ENCODE data around the gene HYOU1.
"Not testable (repeated sequence)": the region's sequence is repeated elsewhere in the genome, so short reads cannot be mapped to it uniquely, and the experiment has no call there.

The HYOU1 gene, protein sequence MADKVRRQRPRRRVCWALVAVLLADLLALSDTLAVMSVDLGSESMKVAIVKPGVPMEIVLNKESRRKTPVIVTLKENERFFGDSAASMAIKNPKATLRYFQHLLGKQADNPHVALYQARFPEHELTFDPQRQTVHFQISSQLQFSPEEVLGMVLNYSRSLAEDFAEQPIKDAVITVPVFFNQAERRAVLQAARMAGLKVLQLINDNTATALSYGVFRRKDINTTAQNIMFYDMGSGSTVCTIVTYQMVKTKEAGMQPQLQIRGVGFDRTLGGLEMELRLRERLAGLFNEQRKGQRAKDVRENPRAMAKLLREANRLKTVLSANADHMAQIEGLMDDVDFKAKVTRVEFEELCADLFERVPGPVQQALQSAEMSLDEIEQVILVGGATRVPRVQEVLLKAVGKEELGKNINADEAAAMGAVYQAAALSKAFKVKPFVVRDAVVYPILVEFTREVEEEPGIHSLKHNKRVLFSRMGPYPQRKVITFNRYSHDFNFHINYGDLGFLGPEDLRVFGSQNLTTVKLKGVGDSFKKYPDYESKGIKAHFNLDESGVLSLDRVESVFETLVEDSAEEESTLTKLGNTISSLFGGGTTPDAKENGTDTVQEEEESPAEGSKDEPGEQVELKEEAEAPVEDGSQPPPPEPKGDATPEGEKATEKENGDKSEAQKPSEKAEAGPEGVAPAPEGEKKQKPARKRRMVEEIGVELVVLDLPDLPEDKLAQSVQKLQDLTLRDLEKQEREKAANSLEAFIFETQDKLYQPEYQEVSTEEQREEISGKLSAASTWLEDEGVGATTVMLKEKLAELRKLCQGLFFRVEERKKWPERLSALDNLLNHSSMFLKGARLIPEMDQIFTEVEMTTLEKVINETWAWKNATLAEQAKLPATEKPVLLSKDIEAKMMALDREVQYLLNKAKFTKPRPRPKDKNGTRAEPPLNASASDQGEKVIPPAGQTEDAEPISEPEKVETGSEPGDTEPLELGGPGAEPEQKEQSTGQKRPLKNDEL

DNA sequence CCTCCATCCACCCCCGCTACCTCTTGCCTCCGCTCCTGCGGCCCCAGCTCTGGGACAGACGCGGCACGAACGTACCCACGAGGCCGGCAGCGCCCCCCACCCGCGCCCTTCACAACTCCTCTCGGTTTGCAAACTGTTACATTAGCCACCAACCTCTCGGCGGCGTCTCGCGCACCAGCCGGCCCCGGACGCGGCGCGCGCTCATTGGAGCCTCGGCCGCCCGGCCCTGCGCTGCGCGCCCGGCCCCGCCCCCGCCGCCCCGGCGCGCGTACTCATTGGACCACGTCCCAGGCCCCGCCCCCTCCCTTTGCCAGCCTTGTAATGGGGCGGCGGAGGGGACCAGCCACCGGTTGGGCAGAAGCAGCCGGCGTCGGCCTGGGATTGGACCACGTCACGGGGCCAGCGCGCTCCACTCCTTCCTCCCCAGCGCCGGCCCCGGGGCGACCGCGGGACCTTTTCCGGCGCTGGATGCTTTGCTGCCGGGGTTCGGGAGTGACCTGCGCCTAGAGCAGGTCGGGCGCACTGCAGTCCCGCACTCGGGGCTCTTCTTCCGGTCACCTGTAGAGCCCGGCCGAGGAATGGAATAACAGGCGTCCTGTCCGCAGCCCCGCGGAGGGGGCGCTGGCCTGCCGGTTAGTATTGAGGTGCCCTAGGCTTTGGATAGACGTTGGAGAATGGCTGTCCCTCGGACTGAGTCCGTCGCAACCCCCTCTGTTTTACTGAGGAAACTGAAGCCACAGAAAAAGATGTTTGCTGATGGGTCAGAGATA, at the start of gene HYOU1:
Gene HYOU1, minus strand, starts transcription at position 206 of the 770 bp plus-strand sequence. CDS start 1,045 bp downstream, outside the sequence.
- DNase-seq (ENCODE audit: low spot score): peak; percentile 98

DNA sequence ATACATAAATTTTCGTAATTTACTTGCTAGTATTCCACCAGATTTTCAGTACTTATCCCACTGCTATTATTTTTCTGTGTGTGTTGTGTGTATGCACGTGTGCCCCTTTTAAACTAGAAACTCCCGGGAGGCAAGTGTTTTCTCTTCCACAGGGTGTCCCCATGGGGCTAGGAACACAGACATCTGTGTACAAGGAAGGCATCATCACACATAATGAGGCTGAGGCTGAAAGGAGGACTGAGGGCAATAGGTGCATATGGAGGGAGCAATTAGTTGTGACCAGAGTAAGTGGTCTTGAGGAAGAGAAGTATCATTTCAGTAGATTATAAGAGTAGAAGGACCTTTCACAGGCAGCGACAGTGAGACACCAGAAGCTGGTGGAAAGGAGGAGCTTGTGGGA, 46.8 kb upstream of the HYOU1 start:
- DNase-seq (ENCODE audit: low spot score): no peak

DNA sequence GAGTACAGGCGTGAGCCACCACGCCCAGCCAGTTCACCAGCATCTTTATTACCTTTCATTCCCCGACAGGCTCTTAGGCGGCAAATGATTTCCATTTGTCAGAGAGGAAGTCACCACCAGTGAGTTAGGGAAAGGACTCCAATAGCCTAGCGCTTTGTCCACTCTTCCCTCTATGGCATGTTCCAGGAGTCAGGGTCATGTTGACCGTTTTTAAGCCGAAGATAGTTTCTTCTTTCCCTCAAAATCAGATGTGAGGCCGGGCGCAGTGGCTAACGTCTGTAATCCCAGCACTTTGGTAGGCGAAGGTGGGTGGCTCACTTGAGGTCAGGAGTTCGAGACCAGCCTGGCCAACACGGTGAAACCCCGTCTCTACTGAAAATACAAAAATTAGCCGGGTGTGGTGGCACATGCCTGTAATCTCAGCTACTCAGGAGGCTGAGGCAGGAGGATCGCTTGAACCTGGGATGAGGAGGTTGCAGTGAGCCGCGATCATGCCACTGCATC, 46.2 kb upstream of the HYOU1 start:
- not testable (repeated sequence) for DNase-seq (ENCODE audit: low spot score)

DNA sequence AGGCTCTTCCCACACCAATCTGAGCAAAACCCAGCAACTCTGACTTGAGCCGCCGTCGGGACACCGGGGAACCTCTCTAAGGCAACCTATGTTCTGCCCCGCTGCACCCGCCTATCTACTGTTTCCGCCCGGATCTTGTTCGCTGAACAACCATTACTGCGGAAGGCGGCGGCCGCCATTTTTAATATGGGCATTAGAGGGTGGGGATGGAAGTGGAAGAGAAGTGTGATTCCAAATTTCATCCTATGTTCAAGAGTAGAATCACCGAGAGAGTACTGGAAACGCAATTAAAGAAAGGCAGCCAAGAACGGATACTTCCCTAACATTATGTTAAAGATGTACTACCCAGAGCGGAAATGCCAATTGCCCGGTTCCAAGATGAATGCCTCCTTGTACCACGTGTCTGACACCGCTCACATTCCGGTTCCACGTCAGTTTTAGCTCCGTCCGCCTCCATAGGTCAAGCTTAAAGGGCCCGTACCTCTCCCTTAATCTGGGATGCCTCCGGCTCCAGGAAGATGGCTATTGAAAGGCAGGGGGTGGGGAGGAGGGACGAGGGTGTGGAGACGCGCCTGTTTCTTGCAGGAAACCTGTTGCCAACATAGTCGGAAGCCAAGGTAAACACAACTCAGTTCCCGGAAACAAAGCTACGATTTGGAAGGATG, 44.9 kb upstream of the HYOU1 start, which contains the start of gene DPAGT1:
Gene DPAGT1, minus strand, starts transcription at position 95 of the 665 bp plus-strand sequence. CDS start 198 bp downstream, outside the sequence.
- peak; percentile 87 for DNase-seq (ENCODE audit: low spot score)

DNA sequence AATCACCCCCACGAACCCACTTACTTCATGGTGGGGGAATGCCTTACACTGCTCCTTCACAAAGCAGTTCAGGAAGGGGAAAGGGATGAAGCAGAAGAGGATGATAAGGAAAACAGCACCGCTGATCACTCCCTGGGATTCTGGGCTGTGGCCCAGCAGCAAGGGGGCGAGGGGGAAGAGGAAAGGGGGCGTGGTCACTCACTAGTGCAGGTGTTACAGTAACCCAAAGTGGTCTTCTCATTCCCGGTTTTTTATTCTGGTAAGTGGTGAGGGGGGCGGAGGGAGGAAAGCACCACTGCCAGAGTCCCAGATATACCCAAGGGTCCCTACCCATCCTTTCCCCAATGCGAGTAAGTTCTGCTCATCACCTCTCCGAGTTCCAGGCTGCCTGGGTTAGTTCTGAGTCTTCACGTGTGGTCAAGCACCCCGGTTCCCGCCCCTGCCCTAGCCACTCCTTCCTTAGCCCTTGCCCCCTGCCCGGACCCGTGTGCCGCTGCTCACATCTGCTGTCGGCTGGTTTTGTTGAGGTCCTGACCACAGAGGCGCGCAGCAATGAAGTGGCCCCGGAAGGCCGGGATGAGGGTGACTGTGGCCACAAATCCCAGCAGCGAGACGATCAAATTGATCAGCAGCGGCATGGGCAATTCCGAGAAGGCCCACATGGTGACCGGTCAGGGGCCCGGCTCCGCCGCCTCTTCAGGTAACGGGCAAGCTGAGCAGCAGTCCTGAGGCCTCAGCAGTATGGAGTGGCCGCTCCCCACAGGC, 44.2 kb upstream of the HYOU1 start:
- no peak for DNase-seq (ENCODE audit: low spot score)

DNA sequence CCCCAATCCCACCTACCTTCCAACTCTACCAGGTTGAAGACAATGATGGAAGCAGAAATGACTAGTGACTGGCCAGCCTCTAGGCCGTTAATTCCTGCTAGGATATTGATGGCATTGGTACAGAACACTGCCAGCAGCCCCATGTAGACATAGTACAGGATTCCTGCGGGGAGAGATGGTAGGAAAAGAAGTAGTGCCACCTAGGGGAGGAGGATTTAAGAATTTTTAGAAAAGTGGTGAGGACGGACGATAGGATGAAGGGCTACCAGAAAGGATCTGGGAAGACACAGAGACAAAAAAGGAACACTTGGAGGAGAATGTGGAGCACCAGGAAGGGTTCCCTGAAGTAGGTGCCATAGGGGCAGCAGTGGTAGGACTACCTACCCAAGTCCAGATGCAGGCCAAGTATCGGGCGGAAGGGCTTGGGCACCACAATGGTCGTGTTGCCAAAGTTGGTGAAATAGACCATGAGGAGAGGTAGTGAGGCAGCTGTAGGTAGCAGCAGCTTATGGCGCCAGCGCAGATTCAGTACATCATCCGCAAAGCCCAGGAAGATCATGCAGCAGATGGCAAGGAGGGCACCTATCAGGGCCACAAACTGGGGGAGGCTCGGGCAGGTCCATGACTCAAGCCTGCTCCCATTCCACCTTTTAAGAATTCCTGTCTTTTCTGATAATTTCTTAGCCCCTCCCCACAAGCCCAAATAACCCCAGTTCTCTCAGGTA, 43.4 kb upstream of the HYOU1 start:
- DNase-seq (ENCODE audit: low spot score): no peak

DNA sequence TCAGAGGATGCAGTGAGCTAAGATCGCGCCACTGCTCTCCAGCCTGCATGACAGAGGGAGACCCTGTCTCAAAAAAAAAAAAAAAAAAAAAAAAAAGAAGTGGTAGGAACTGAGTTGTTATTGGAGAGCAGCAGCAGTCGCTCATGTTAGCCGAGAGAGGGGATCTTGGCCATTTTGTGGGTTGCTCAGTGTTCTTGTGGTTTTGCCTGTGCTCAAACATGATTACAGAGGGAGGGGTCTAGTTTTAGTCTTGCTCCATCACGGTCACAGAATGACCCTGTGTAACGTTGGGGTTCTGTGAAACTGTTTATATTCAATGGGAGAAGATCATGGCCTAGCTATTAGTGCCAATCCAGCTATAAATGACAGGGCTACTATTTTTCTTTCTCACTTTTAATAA, 42.7 kb upstream of the HYOU1 start:
- no peak for DNase-seq (ENCODE audit: low spot score)

DNA sequence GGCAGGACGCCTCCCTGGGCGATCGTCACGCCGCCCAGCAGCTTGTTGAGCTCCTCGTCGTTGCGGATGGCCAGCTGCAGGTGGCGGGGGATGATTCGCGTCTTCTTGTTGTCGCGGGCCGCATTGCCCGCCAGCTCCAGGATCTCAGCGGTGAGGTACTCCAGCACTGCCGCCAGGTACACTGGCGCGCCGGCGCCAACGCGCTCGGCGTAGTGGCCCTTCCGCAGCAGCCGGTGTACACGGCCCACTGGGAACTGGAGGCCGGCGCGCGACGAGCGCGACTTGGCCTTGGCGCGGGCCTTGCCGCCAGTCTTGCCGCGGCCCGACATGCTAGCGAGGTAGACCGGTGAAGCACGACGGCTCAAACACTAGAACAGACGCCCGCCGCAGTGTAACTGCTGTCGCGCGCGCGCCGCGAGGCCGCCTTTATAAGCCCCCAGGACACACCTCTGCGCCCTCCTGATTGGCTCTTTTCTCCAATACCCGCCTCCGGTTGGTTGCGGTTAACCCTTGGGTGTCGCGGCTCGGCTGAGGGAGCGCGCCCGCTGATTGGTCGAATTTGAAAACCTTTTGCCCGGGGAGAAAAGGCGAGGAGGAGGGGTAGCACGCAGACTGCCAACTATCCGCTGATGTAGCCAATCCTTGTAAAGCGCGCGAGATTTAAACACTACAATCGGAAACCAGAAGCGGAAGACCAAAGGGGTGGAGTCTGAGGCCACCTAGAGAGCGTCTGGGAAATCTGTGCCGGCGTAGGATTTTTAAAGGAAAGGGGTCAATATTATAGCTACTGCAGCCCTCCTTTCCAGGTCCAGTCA, 38.3 kb upstream of the HYOU1 start:
- DNase-seq (ENCODE audit: low spot score): peak; percentile 100

DNA sequence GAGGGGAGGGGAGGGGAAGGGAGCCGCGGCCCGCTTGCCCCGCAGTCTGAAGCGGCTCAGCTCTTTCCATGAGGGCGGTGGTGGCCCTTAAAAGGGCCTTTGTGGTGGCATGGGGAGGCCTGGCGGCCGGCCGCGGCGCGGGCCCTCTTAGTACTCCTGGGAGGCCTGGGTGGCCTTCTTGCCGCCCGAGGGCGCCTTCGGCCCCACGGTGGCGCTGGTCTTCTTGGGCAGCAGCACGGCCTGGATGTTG, 37.7 kb upstream of the HYOU1 start:
- DNase-seq (ENCODE audit: low spot score): peak; percentile 59

DNA sequence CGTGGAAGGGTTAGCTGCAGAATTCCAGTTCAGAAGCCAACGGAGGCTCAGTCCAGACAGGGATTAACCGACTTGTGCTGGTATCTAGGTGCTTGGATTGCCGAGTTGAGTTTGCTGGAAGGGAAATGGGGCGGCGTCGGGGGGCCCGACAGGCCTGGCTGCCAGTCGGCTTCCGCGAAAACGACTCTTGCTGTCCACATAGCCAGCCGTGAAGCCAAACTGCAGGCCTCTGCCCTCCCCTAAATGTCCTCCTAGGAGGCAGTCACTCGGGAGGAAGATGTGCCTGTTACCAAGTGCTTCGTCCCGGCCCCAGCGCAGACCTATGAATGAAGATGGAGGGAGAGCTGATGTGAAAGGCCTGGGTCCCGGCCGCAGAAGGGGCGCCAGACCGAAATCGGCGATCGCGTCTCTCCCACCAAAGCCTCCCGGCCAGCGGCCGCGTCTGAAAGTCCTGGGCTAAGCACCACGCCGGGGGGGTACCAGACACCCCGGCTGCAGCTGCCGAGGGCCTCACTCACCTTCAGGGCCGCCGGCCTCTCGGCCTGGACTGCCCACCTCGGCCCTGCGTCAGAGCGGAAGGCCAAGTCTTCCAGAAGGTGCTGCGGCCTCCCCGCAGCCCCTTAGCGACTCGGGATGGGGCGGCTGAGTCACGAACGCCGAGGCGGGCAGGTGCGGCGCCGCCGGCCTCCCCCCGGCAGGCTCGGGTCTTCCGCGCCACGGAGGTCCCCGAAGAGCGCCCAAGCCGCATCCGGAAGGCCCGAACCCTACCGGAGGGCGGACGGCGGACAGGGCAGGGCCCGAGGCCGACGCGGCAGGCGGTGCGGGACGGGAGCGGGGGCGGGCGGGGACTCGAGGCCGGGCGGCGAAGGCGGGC, 37.2 kb upstream of the HYOU1 start:
- peak; percentile 36 for DNase-seq (ENCODE audit: low spot score)

DNA sequence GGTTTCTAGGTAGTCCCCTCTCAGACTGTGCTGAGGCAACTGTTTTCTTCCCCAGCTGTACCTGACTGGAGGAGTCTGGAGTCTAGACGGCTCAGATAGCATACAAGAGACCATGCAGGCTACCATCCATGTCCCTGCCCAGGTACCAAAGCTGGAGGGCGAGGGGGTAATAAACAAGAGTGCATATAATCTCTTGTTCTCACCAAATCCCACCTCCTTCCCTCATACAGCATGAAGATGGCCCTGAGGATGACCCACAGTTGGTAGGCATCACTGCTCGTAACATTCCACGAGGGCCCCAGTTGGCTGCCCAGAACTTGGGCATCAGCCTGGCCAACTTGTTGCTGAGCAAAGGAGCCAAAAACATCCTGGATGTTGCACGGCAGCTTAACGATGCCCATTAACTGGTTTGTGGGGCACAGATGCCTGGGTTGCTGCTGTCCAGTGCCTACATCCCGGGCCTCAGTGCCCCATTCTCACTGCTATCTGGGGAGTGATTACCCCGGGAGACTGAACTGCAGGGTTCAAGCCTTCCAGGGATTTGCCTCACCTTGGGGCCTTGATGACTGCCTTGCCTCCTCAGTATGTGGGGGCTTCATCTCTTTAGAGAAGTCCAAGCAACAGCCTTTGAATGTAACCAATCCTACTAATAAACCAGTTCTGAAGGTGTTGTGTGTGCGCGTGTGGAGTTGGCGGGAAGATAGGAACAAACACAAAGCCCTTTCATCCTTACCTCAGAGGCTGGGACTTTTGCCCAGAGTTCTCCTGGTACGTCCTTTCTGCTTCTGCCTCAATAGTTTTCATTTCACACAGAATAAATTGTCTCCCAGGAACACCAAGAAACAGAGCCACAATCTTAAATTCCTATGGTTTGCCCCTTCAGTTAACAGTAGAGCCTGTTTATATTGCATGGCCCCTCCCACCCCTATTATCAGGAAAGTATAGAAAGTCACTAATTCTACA, 36.2 kb upstream of the HYOU1 start:
- no peak for DNase-seq (ENCODE audit: low spot score)

DNA sequence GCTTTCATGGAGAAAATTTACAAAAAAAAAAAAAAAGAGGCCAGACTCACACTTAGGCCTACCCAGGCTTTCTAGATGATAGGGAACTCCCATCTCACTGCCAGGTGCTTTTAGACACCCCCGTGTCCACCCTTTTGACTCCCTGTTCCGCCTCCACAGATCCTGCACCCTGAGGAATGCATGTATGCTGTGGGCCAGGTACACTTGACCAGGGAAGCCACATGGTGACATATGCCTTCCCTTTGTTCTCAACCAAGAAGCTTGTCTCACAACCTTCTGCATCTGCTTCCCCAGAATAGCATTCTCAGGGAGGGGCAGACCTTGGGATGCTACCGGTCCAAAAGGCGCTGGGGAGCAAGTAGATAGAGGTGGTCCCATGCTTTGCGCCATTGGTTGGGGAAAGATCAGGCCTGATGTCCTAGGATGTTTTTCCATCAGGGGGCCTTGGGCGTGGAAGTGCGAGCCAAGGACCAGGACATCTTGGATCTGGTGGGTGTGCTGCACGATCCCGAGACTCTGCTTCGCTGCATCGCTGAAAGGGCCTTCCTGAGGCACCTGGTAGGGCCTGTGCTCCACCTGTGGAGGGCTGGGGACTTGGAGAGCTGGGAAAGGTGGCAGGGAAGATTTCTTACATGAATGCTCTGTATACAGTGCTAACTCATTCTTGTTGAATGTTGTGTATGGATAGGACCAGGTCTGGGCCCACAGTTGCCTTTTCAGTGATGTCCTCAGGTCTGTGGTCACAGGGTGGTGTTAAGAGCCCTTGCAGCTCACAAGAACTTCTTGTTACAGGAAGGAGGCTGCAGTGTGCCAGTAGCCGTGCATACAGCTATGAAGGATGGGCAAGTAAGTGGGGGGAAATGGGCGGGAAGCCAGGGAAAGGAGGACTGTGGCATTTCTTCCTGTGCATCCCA, 35.2 kb upstream of the HYOU1 start:
- no peak for DNase-seq (ENCODE audit: low spot score)

DNA sequence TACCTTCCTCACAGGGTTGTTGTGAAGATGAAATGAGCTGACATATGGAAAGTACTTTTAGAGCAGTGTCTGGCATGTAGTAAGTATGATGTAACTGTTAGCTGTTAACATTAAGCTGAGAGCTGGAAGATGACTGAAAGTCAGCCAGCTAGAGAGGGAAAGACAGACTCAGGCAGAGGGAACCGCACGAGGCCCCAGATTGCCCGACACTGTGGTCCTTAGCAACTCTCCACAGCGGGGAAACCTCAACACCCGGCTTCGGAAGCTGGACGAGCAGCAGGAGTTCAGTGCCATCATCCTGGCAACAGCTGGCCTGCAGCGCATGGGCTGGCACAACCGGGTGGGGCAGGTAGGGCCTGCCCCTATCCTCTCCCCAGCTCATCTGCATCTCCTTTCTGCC, 34.2 kb upstream of the HYOU1 start:
- DNase-seq (ENCODE audit: low spot score): no peak

DNA sequence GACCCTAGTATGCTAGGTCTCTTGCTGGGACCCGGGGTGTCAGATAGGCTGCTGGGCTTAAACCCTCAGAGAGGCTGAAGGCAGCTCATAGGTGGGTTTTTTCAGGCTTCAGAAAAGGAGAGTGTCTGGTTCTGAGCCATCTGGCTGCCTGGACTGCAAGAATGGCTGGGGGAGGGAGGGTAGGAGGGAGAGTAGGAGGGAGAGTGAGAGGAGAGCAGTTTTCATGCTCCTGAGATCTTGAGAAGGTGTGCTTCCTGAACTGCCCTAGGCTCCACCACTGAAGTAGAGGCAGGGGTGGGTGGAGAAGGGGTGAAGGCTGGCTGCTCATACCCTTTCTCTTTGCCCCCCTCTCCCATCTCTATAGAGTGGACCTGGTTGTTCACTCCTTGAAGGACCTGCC, 32.3 kb upstream of the HYOU1 start:
- no peak for DNase-seq (ENCODE audit: low spot score)

DNA sequence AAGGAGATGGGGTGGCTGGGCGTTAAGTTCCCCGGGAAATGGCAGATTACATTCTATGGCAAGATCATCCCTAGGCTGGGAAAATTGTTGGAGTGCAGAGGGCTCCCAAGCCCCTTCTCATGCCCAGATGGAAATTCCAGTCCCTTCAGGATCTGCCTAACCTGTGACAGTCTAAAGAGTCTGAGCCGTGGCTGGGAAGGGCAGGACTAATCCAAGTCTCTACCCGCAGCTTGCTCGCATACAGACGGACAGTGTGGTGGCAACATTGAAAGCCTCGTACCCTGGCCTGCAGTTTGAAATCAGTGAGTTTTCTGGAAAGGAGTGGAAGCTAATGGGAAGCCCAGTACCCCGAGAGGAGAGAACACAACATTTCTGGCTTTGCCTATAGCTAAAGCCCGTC, 31.4 kb upstream of the HYOU1 start:
- DNase-seq (ENCODE audit: low spot score): no peak

DNA sequence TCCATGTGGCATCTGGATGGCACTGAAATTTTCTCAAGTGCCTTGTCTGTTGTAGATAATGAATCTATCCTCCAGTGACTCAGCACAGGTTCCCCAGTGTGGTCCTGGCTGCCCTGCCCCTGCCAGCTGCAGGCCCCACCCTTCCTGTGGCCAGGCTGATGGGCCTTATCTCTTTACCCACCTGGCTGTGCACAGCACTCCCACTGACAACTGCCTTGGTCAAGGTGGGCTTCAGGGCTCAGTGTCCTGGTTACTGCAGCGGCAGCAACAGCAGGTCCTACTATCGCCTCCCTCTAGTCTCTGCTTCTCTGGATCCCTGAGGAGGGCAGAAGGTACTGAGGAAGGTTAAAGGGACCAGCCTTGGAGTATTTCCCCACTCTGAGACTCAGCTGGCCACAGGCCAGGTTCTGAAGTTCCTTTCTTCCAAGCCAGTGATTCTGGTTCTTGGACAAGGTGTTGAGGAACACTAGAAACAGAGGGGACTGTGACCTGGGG, 30.8 kb upstream of the HYOU1 start:
- DNase-seq (ENCODE audit: low spot score): no peak
